HG03521 (cell line): ENCODE data around the gene PTPN6.

Source experiments
- ATAC-seq: cut with Tn5 transposase; IDR thresholded peaks from one replicate; pipeline ENCODE4 v1.9.1; 2021; ENCODE audit warnings: mild to moderate bottlenecking, moderate library complexity; ENCODE audit not compliant: unreplicated experiment

PTPN6 gene

GRCh38 chr12:6965026-6965661 is 14.0 kb downstream of the PTPN6 start:
- ATAC-seq, result no peak

GRCh38 chr12:6965714-6966113 is 14.6 kb downstream of the PTPN6 start:
- ATAC-seq, result no peak

- no peak for ATAC-seq
Observed at GRCh38 chr12:6966351-6966750, 15.2 kb downstream of the PTPN6 start.

- ATAC-seq, result no peak
Observed at GRCh38 chr12:6967651-6968100, 16.5 kb downstream of the PTPN6 start.

GRCh38 chr12:6968426-6968825 is 17.3 kb downstream of the PTPN6 start:
- no peak for ATAC-seq

GRCh38 chr12:6970096-6970527 is 19.0 kb downstream of the PTPN6 start:
- ATAC-seq, result peak; percentile 29

- ATAC-seq, result no peak
Observed at GRCh38 chr12:6974180-6974579, 23.0 kb downstream of the PTPN6 start.

GRCh38 chr12:6975297-6976032 is 24.3 kb downstream of the PTPN6 start:
- ATAC-seq, result no peak

GRCh38 chr12:6977653-6978052 is 26.5 kb downstream of the PTPN6 start:
- ATAC-seq, result no peak

GRCh38 chr12:6978188-6978587 is 27.0 kb downstream of the PTPN6 start:
- no peak for ATAC-seq

- ATAC-seq, result no peak
Observed at GRCh38 chr12:6978611-6979011, 27.5 kb downstream of the PTPN6 start.

GRCh38 chr12:6979021-6979420 is 27.9 kb downstream of the PTPN6 start:
- ATAC-seq, result no peak

- ATAC-seq, result no peak
Observed at GRCh38 chr12:6979453-6979852, 28.3 kb downstream of the PTPN6 start.

- no peak for ATAC-seq
Observed at GRCh38 chr12:6980075-6980474, 28.9 kb downstream of the PTPN6 start.

- ATAC-seq, result no peak
Observed at GRCh38 chr12:6980740-6981139, 29.6 kb downstream of the PTPN6 start.

GRCh38 chr12:6981152-6982052 is 30.2 kb downstream of the PTPN6 start:
- ATAC-seq, result no peak

GRCh38 chr12:6982532-6982931 is 31.4 kb downstream of the PTPN6 start:
- no peak for ATAC-seq

- no peak for ATAC-seq
Observed at GRCh38 chr12:6987956-6988553, 36.9 kb downstream of the PTPN6 start.

GRCh38 chr12:6996040-6996441 is 44.9 kb downstream of the PTPN6 start:
- ATAC-seq, result no peak

- ATAC-seq, result no peak
Observed at GRCh38 chr12:6998715-6999451, 47.7 kb downstream of the PTPN6 start.
